ENCODE data around the gene PIGR.

PIGR gene

DNA sequence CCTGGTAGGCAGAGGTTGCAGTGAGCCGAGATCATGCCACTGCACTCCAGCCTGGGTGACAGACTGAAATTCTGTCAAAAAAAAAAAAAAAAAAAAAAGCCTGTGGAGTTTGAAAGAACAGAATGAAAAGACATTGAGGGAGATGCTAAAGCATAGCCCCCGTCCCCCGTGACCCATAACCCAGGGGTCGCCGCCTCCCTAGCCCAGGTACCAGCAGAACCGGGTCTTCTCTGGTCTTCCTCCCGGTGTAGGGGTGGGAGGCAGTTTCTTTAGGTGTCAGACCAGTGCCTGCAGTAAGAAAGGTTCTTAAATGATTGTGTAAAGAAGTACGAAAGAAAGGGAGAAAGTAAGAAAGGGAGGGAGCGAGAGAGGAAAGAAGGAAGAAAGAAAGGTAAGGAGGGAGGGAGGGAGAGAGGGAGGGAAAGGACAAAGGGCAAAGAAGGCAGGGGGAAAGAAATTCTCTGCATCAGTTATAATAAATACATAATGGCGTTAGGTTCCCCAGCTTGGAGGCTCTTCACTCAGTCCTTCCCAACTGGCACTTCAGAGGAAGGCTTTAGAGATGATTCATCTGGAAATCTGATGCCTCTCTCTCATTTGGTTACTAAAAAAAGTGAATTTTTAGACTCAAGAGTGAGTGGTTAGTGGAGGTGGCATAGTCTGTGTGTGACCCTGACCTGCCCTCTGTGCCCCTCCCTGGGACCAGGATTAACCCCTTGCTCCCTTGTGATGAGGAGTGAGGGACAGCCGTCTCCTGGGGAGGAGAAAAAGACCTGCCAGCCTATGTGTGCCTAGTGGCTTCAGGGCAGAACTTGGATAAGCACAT, 48.0 kb downstream of the PIGR start:
- TF ChIP-seq, protein P1, sequence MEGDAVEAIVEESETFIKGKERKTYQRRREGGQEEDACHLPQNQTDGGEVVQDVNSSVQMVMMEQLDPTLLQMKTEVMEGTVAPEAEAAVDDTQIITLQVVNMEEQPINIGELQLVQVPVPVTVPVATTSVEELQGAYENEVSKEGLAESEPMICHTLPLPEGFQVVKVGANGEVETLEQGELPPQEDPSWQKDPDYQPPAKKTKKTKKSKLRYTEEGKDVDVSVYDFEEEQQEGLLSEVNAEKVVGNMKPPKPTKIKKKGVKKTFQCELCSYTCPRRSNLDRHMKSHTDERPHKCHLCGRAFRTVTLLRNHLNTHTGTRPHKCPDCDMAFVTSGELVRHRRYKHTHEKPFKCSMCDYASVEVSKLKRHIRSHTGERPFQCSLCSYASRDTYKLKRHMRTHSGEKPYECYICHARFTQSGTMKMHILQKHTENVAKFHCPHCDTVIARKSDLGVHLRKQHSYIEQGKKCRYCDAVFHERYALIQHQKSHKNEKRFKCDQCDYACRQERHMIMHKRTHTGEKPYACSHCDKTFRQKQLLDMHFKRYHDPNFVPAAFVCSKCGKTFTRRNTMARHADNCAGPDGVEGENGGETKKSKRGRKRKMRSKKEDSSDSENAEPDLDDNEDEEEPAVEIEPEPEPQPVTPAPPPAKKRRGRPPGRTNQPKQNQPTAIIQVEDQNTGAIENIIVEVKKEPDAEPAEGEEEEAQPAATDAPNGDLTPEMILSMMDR (IDR thresholded peaks at IDR 0.05; ENCODE audit: control insufficient read depth, extremely low read depth, insufficient read depth) = no peak
- H3K4me3 ChIP-seq (ENCODE audit: low read depth, low read length) = no peak overlapping the region
- DNase-seq (ENCODE audit: low read depth) = no peak

DNA sequence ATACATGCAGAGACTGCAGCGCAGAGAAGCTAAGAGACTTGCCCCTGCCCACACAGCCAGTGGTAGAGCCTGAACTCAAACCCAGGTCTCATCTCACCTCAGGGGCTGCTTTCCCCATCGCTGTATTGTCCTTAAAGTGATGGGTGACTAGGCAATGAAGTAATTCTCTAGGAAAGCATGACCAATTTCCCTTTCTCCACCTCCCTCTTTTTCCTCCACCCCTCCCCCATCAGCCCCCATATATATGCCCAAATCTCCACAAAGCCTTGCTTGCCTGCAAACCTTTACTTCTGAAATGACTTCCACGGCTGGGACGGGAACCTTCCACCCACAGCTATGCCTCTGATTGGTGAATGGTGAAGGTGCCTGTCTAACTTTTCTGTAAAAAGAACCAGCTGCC, 49.1 kb downstream of the PIGR start, which contains the start of gene IL24:
Gene IL24, plus strand, starts transcription at position 269 of the 400 bp plus-strand sequence. CDS start 390 bp downstream, outside the sequence.
- H3K4me3 ChIP-seq (ENCODE audit: low read depth, low read length) = no peak within 1 kb of the TSS
- TF ChIP-seq, protein P1 (IDR thresholded peaks at IDR 0.05; ENCODE audit: control insufficient read depth, extremely low read depth, insufficient read depth) = no peak
- DNase-seq (ENCODE audit: low read depth) = no peak

DNA sequence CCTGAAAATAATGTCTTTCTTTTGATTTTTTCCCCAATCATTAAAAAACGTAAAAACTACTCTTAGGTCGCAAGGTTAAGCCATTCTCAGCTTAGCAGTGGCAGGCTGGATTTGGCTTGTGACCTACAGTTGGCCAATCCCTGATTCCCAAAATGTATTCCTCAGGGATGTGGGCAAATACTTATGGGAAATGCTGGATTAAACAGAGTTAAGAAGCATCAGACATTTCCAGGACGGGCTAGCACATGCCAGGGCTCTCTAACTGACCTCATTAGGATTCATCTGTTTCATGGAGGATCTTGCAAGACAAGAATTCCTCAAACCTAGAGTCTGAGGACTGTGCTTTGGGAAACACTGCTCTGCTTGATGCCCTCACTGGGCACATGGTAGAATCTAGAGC, 50.0 kb downstream of the PIGR start:
- no peak for DNase-seq (ENCODE audit: low read depth)

DNA sequence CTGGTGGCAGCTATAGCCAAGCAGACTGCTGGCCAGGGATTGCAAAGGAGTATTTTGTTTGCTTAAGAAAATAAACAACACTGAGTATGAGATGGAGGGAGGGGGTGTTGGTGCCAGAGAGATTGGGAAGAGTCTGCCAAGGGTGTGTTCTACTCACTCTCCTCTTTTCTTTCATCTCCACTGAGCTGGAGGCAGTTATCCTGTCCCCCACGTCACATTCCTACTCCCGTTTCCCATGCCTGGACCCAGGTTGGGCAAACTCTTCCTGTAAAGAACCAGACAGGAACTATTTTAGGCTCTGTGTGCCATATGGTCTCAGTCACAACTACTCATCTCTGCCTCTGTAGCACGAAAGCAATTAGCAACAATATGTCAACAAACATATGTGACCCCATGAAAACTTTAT, 50.4 kb downstream of the PIGR start:
- TF ChIP-seq, protein P1 (IDR thresholded peaks at IDR 0.05; ENCODE audit: control insufficient read depth, extremely low read depth, insufficient read depth) = no peak
- H3K4me3 ChIP-seq (ENCODE audit: low read depth, low read length) = no peak overlapping the region
- DNase-seq (ENCODE audit: low read depth) = peak; percentile 57

More for the DNA sequence above, 50.0 kb downstream of the PIGR start:
- TF ChIP-seq, protein P1 (IDR thresholded peaks at IDR 0.05; ENCODE audit: control insufficient read depth, extremely low read depth, insufficient read depth) = no peak
- H3K4me3 ChIP-seq (ENCODE audit: low read depth, low read length) = no peak overlapping the region

DNA sequence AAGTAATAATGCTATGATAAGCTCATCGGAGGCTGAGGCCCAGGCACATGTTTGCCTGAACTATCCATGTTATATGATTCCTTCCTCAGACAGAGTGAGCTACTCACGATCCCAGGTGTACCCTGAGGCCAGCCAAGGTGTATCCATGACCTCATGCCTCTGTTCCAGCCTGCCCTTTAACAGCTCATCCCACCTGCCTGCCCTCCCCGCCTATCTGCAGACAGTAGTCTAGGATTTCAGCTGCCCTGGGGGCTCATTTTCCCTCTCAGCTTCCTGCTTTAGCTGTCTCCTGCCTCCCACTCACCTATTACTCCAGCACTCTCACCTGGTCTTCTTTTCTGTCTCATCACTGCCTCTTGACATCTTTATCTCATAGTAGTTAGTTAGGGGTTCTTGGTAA, 50.9 kb downstream of the PIGR start:
- TF ChIP-seq, protein P1 (IDR thresholded peaks at IDR 0.05; ENCODE audit: control insufficient read depth, extremely low read depth, insufficient read depth) = no peak
- DNase-seq (ENCODE audit: low read depth) = no peak
- H3K4me3 ChIP-seq (ENCODE audit: low read depth, low read length) = no peak overlapping the region

DNA sequence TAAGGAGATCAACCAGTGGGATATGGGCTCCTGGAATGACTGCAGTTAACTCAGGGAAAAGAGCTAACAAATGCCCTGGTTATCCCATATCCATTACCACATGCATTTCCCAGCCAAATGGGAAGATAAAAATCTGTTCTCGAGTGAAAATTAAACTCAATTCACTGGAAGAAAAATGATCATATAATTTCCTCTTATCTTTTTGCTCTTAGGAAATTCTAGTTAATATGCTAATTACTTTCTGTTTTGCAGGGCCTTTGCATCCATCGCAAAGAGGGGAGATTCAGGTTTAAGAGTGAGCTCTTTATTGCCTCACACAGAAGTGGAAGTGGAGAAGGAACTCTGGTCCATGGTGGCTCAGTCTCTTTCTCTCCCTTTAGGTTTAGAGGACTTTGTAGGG, 52.9 kb downstream of the PIGR start:
- TF ChIP-seq, protein P1 (IDR thresholded peaks at IDR 0.05; ENCODE audit: control insufficient read depth, extremely low read depth, insufficient read depth) = no peak
- DNase-seq (ENCODE audit: low read depth) = no peak
- H3K4me3 ChIP-seq (ENCODE audit: low read depth, low read length) = no peak overlapping the region

Measured in LNCaP clone FGC (cell line).